Ishikawa (cell line): ENCODE data around the gene NTM.

Experiments used
- CEBPB ChIP-seq: IDR thresholded peaks from 2 replicates; pipeline ENCODE4 v1.6.1; 2012
- CREB1 ChIP-seq: IDR thresholded peaks from 2 replicates; pipeline ENCODE4 v1.6.1; 2012; ENCODE audit warnings: low read depth
- EP300 ChIP-seq: IDR thresholded peaks from 2 replicates; pipeline ENCODE4 v1.6.1; 2012; ENCODE audit warnings: borderline replicate concordance
- FOXM1 ChIP-seq: IDR thresholded peaks from 2 replicates; pipeline ENCODE4 v1.6.1; 2012; ENCODE audit warnings: low read depth, borderline replicate concordance
- RAD21 ChIP-seq: IDR thresholded peaks from 2 replicates; pipeline ENCODE4 v1.6.1; 2012; ENCODE audit warnings: low read depth
- TAF1 ChIP-seq: IDR thresholded peaks from 2 replicates; pipeline ENCODE4 v1.6.1; 2012; ENCODE audit warnings: low read depth, mild to moderate bottlenecking
- TCF12 ChIP-seq: IDR thresholded peaks from 2 replicates; pipeline ENCODE4 v1.6.1; 2012; ENCODE audit warnings: low read depth
- TEAD4 ChIP-seq: IDR thresholded peaks from 2 replicates; pipeline ENCODE4 v1.6.1; 2012
- YY1 ChIP-seq: IDR thresholded peaks from 2 replicates; pipeline ENCODE4 v1.6.1; 2012; ENCODE audit warnings: low read depth
- ZBTB7A ChIP-seq: IDR thresholded peaks from 2 replicates; pipeline ENCODE4 v1.6.1; 2012; ENCODE audit warnings: low read depth
- TF ChIP-seq, protein P1 (sequence below): IDR thresholded peaks from 2 replicates; pipeline ENCODE4 v1.6.1; 2012
- TF ChIP-seq, protein P2 (sequence below): IDR thresholded peaks from 2 replicates; pipeline ENCODE4 v1.6.1; 2012; ENCODE audit warnings: low read depth, mild to moderate bottlenecking
- TF ChIP-seq, protein P3 (sequence below): IDR thresholded peaks from 2 replicates; pipeline ENCODE4 v1.6.1; 2012

DNA sequence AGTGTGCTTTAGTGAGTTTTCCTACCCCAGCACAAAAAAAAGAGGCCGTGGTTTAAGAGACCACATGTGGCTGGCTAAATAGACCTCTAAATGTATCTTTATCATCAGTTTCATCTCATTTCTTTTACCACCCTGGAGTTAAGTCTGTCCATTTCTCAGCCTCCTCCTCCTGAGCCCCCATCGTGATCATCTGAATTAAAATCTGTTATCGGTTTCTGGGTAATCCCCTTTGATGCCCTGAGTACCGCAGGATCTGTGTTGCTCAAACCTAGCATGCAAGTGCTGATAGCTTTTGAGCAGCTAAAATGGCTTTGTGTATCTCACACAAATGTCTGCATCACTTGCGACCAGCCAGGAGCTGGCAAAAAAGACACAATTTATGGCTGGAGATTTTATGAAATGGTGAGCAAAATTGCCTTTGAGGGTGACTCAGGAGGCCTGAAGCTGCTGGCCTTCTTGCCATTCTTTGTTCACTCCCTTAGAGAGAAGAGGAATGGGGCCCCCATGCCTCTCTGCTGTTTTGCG is 236.5 kb downstream of the NTM start:
- TF ChIP-seq EP300: no peak
- TF ChIP-seq CEBPB: no peak
- no peak for TF ChIP-seq TEAD4
- no peak for TF ChIP-seq TAF1
- no peak for TF ChIP-seq TCF12
- no peak for TF ChIP-seq RAD21
- no peak for TF ChIP-seq CREB1
- TF ChIP-seq, protein P1, sequence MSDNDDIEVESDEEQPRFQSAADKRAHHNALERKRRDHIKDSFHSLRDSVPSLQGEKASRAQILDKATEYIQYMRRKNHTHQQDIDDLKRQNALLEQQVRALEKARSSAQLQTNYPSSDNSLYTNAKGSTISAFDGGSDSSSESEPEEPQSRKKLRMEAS: no peak
- no peak for TF ChIP-seq FOXM1
- TF ChIP-seq YY1: no peak
- TF ChIP-seq, protein P2, sequence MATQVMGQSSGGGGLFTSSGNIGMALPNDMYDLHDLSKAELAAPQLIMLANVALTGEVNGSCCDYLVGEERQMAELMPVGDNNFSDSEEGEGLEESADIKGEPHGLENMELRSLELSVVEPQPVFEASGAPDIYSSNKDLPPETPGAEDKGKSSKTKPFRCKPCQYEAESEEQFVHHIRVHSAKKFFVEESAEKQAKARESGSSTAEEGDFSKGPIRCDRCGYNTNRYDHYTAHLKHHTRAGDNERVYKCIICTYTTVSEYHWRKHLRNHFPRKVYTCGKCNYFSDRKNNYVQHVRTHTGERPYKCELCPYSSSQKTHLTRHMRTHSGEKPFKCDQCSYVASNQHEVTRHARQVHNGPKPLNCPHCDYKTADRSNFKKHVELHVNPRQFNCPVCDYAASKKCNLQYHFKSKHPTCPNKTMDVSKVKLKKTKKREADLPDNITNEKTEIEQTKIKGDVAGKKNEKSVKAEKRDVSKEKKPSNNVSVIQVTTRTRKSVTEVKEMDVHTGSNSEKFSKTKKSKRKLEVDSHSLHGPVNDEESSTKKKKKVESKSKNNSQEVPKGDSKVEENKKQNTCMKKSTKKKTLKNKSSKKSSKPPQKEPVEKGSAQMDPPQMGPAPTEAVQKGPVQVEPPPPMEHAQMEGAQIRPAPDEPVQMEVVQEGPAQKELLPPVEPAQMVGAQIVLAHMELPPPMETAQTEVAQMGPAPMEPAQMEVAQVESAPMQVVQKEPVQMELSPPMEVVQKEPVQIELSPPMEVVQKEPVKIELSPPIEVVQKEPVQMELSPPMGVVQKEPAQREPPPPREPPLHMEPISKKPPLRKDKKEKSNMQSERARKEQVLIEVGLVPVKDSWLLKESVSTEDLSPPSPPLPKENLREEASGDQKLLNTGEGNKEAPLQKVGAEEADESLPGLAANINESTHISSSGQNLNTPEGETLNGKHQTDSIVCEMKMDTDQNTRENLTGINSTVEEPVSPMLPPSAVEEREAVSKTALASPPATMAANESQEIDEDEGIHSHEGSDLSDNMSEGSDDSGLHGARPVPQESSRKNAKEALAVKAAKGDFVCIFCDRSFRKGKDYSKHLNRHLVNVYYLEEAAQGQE: no peak
- no peak for TF ChIP-seq ZBTB7A
- TF ChIP-seq, protein P3, sequence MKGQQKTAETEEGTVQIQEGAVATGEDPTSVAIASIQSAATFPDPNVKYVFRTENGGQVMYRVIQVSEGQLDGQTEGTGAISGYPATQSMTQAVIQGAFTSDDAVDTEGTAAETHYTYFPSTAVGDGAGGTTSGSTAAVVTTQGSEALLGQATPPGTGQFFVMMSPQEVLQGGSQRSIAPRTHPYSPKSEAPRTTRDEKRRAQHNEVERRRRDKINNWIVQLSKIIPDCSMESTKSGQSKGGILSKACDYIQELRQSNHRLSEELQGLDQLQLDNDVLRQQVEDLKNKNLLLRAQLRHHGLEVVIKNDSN: no peak
